Brain microvascular endothelial cell (primary cell): ENCODE data around the gene CAMK2D.

ENCODE experiments used
- DNase-seq: peaks from one replicate; pipeline ENCODE4 v3.0.0-alpha.2; 2020
- H3K27ac ChIP-seq: fragments of 250-450 bp; sonication (Bioruptor Pico); 2 replicates; pipeline ENCODE4 v1.5.1; 2020; ENCODE audit warnings: mild to moderate bottlenecking, moderate library complexity
- H3K27me3 ChIP-seq: fragments of 250-450 bp; sonication (Bioruptor Pico); replicated peaks from 2 replicates; pipeline ENCODE4 v1.5.1; 2020; ENCODE audit warnings: mild to moderate bottlenecking
- H3K36me3 ChIP-seq: fragments of 250-450 bp; sonication (Bioruptor Pico); replicated peaks from 2 replicates; pipeline ENCODE4 v1.5.1; 2020; ENCODE audit warnings: mild to moderate bottlenecking
- H3K4me3 ChIP-seq: 2 replicates; pipeline ENCODE4 v1.5.1; 2011; ENCODE audit warnings: low read depth, mild to moderate bottlenecking, control low read depth, low read length, moderate library complexity
- in situ Hi-C: cut with HindIII; loops from 2 replicates; pipeline ENCODE4 v1.10.0; 2017; ENCODE audit warnings: low sequenced_read_pairs, low pct_ligation_motif_present
- TF ChIP-seq, protein P1 (sequence below): IDR thresholded peaks from 2 replicates; pipeline ENCODE4 v1.5.1; 2011; ENCODE audit warnings: low read depth, mild to moderate bottlenecking, moderate library complexity, low read length, control low read depth, inconsistent platforms; ENCODE audit errors: missing control alignments

CAMK2D gene

DNA sequence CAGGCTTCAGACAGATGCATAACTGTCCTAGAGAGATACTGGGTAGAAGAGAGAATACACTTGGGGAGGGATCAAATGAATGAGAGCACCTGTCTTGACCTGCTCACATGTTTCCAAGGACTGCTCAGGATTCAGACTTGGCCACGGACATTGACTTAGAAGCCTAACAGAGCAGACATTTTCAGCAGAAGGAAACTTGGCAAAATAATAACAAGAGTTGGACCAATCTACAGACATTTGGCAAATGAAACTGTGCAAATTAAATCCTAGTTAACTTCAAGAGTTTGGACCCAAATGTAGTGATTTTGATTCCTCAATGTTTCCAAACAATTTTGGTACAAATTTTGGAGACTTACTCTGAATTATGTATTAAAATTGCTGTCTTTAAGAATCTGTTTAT lies 223.9 kb downstream of the CAMK2D start:
- in situ Hi-C loops: no loop called here
- Histone ChIP-seq H3K36me3 (no peaks in the 10 kb centered on the region), H3K27me3 (no peaks in the 10 kb centered on the region), H3K27ac (no peak overlapping the region), H3K4me3 (no peak overlapping the region)
- DNase-seq: no peak
- TF ChIP-seq, protein P1, sequence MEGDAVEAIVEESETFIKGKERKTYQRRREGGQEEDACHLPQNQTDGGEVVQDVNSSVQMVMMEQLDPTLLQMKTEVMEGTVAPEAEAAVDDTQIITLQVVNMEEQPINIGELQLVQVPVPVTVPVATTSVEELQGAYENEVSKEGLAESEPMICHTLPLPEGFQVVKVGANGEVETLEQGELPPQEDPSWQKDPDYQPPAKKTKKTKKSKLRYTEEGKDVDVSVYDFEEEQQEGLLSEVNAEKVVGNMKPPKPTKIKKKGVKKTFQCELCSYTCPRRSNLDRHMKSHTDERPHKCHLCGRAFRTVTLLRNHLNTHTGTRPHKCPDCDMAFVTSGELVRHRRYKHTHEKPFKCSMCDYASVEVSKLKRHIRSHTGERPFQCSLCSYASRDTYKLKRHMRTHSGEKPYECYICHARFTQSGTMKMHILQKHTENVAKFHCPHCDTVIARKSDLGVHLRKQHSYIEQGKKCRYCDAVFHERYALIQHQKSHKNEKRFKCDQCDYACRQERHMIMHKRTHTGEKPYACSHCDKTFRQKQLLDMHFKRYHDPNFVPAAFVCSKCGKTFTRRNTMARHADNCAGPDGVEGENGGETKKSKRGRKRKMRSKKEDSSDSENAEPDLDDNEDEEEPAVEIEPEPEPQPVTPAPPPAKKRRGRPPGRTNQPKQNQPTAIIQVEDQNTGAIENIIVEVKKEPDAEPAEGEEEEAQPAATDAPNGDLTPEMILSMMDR: no peak

DNA sequence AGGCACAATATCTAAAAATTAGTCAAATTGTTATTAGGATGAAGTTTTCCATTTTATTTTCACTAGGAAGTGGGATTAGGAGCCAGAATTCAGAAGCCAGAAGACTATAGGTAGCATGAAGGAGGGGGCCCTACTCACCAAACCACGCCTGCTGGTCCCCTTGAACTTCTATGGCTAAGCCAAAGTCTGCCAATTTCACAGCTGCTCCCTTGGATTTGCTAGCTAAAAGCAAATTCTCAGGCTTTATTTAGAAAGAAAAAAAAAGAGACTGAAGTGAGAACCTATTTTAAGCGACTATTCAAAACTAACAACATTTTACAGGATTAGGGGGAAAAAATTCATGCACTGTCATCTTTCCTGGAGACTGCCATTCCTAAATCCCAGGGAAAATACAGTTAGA lies 224.3 kb downstream of the CAMK2D start:
- Histone ChIP-seq H3K4me3 (no peak overlapping the region), H3K27ac (no peak overlapping the region), H3K27me3 (no peaks in the 10 kb centered on the region), H3K36me3 (no peaks in the 10 kb centered on the region)
- TF ChIP-seq, protein P1: no peak
- DNase-seq: no peak
- in situ Hi-C loops: no loop called here

DNA sequence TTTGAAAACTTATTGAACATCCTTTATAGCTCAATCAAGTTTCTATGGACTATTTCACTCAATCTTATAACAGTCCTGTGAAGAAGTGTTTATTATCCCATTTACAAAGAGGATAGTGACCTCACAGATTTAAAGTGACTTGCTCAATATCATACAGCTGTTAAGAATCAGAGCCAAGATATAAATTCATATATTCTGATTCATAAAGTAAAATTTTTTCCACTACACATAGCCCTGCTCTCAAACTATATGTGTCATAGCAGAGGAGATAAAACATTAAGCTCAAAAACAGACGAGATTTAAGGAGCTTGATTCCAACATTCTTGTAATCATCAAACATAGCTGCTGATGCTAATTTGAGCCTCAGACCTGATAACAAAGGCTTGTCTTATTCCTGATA lies 226.8 kb downstream of the CAMK2D start:
- in situ Hi-C loops: no loop called here
- Histone ChIP-seq H3K27ac (no peak overlapping the region), H3K27me3 (no peaks in the 10 kb centered on the region), H3K4me3 (no peak overlapping the region), H3K36me3 (no peaks in the 10 kb centered on the region)
- DNase-seq: no peak
- TF ChIP-seq, protein P1: no peak

DNA sequence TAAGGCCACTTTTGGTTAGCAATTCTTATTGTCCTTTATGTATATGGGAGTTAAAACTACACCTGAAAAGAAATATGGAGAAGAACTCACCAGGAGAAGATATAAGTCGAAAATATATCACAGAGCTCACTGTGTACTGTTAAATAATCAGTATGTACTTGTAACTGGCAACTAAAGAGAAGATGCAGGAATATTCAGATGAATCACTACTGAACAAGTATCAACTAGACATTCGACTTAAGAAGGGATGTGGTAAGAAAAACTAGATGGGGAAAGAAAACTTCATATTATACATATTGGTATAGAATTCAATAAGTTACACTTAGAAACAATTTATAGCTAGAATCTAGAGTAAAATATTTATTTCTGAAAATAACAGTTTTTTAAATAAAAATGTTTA lies 230.0 kb downstream of the CAMK2D start:
- Histone ChIP-seq H3K36me3 (no peaks in the 10 kb centered on the region), H3K4me3 (no peak overlapping the region), H3K27ac (no peak overlapping the region), H3K27me3 (no peaks in the 10 kb centered on the region)
- in situ Hi-C loops: no loop called here
- DNase-seq: no peak
- TF ChIP-seq, protein P1: no peak

DNA sequence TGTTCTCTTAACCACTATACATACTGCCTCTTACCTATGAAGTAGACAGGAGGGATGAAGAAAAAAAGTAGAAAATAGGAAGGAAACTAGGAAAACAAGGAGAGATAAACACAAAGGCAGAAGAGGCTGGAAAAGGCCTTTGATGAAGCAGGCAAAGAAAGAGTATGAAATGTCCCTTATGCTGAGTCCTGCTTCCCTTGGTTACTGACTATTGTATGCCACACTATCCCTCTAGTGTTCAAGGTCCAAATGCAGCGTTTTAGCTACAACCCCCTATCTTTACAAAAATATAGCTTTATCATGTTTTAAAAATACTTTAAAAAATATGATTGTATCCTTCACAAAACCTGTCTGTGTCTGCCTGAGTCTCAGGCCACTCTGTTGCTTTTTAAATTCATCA lies 233.1 kb downstream of the CAMK2D start:
- H3K36me3 ChIP-seq: no peaks in the 10 kb centered on the region
- TF ChIP-seq, protein P1: no peak
- no peak for DNase-seq
- no peak overlapping the region for H3K27ac ChIP-seq
- no peaks in the 10 kb centered on the region for H3K27me3 ChIP-seq
- H3K4me3 ChIP-seq: no peak overlapping the region
- in situ Hi-C loops: no loop called here

DNA sequence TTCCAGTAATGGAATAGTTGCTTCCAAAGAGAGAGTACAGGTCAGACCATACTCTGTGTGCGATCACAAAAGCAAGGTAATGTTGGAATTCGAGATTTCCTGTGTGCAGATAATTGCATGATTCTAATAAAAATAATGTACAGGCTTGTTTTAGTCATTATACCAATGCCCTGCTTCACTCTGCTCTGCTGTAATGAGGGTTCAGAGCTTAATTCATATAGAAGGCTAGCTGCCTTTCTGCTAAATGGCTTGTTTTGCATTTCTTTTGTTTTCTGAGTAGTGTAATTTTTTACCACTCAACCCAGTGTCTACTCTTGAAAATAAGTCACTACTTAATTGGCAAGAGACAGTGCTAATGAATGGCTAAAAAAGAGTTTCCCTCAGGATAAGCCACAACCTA lies 236.0 kb downstream of the CAMK2D start:
- in situ Hi-C loops: no loop called here
- Histone ChIP-seq H3K27me3 (no peaks in the 10 kb centered on the region), H3K27ac (no peak overlapping the region), H3K4me3 (no peak overlapping the region), H3K36me3 (no peaks in the 10 kb centered on the region)
- TF ChIP-seq, protein P1: no peak
- no peak for DNase-seq
